Measurements from ENCODE around the gene RASAL1. TPM values are rescaled to one million over a fixed set of nuclear protein-coding genes. Genes with fewer than 3 reads are reported as not detected.

RASAL1 gene
- polyA plus RNA-seq, 1 of the 3 experiments (the other 2 are of a cell fraction) = not detected

DNA sequence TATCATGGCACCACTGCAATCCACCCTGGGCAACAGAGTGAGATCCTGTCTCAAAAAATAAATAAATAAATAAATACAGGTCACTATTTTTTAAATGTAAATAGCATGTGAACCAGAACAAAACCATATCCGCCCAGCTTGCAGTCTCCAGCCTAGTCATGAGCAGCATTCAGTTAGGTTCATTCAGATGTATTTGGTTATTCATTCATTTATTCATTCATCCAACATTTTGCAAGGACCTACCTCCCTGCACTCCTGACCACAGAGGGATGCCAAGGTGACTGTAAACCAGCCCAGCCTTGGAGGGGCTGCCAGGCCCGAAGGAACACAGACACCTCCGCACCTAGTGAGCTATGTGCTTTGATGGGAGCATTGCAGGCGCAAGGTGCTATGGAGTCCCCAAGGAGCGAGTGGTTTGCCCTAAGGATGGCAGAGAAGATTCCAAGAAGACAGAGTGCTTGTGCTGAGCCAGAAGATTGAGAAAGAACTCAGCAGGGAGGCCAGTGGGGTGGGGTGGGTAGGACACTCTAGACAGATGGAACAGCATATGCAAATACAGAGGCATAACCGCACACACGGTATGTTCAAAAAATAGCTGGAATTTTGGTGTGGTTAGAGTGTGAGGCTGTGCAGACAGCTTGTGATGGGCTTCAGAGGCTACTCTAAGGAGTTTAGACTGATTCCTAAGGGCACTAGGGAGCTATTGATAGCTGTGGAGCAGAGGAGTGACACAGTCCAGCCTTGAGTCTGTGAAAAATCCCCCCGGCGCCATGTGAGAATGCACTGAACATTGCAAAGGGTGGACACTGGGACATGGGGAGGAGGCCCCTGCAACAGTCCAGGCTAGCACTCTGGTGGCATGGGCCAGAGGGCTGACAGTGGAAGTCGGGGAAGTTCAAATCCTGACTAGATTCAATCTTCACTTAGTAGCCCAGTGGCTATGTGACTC lies 67.3 kb downstream of the RASAL1 start:
- WGBS (ENCODE audit: low lambda C conversion rate) = 75% methylated on average over 10 of the region's 10 CpGs
- H3K4me1 ChIP-seq (ENCODE audit: control insufficient read depth in 1 of 2, insufficient read depth in 2 of 2, low read depth in 1 of 2, low read length in 1 of 2) = peaks cover 0 to 11% of the 10 kb centered on the region in 2 experiments; a peak in 1 of 4 replicates
- no peak overlapping the region for H2AFZ ChIP-seq (ENCODE audit: low read depth)
- DNase-seq = no peak
- H3K4me2 ChIP-seq = no peak overlapping the region
- H3K79me2 ChIP-seq (ENCODE audit: insufficient read depth) = no peaks in the 10 kb centered on the region
- no peaks in the 10 kb centered on the region for H3K9me2 ChIP-seq
- no peak overlapping the region for H3K4me3 ChIP-seq (ENCODE audit: low read depth in 2 of 2, low read length in 1 of 2)
- no peak overlapping the region for H3K27ac ChIP-seq (ENCODE audit: low read depth in 2 of 2, low read length in 1 of 2)
- no peaks in the 10 kb centered on the region for H3F3A ChIP-seq (replicated peaks; ENCODE audit: insufficient read depth)
- no peaks in the 10 kb centered on the region for H4K20me1 ChIP-seq (ENCODE audit: insufficient read depth)
- ChIA-PET CTCF (interaction anchor here (0.6 to 2.9 kb wide), 3 partner anchors 30 to 105 kb away, joined by 3 to 14 read pairs (median 3); no protein-coding TSS in a partner anchor), POLR2A (no interaction called here)
- no peaks in the 10 kb centered on the region for H3K27me3 ChIP-seq (ENCODE audit: insufficient read depth)
- no peaks in the 10 kb centered on the region for H3K36me3 ChIP-seq (replicated peaks in 1 of 2; ENCODE audit: control insufficient read depth in 1 of 2, insufficient read depth in 2 of 2, low read length in 1 of 2)
- TF ChIP-seq, protein P1, sequence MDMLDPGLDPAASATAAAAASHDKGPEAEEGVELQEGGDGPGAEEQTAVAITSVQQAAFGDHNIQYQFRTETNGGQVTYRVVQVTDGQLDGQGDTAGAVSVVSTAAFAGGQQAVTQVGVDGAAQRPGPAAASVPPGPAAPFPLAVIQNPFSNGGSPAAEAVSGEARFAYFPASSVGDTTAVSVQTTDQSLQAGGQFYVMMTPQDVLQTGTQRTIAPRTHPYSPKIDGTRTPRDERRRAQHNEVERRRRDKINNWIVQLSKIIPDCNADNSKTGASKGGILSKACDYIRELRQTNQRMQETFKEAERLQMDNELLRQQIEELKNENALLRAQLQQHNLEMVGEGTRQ (IDR thresholded peaks at IDR 0.05; ENCODE audit: borderline replicate concordance, low read depth, low read length) = no peak
- TF ChIP-seq FOXJ3 (CRISPR knock-in tag; IDR thresholded peaks at IDR 0.05) = no peak
- TF ChIP-seq GABPA (IDR thresholded peaks at IDR 0.05; ENCODE audit: low read depth) = no peak
- TF ChIP-seq, protein P2, sequence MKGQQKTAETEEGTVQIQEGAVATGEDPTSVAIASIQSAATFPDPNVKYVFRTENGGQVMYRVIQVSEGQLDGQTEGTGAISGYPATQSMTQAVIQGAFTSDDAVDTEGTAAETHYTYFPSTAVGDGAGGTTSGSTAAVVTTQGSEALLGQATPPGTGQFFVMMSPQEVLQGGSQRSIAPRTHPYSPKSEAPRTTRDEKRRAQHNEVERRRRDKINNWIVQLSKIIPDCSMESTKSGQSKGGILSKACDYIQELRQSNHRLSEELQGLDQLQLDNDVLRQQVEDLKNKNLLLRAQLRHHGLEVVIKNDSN (IDR thresholded peaks at IDR 0.05; ENCODE audit: borderline replicate concordance, low read depth) = no peak
- no peak for TF ChIP-seq RCOR1 (IDR thresholded peaks at IDR 0.05; ENCODE audit: low read length)
- TF ChIP-seq, protein P3, sequence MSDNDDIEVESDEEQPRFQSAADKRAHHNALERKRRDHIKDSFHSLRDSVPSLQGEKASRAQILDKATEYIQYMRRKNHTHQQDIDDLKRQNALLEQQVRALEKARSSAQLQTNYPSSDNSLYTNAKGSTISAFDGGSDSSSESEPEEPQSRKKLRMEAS (IDR thresholded peaks at IDR 0.05; ENCODE audit: low read depth) = no peak
- TF ChIP-seq, protein P4, sequence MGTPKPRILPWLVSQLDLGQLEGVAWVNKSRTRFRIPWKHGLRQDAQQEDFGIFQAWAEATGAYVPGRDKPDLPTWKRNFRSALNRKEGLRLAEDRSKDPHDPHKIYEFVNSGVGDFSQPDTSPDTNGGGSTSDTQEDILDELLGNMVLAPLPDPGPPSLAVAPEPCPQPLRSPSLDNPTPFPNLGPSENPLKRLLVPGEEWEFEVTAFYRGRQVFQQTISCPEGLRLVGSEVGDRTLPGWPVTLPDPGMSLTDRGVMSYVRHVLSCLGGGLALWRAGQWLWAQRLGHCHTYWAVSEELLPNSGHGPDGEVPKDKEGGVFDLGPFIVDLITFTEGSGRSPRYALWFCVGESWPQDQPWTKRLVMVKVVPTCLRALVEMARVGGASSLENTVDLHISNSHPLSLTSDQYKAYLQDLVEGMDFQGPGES (IDR thresholded peaks at IDR 0.05; ENCODE audit: low read depth, low read length) = no peak
- TF ChIP-seq, protein P5, sequence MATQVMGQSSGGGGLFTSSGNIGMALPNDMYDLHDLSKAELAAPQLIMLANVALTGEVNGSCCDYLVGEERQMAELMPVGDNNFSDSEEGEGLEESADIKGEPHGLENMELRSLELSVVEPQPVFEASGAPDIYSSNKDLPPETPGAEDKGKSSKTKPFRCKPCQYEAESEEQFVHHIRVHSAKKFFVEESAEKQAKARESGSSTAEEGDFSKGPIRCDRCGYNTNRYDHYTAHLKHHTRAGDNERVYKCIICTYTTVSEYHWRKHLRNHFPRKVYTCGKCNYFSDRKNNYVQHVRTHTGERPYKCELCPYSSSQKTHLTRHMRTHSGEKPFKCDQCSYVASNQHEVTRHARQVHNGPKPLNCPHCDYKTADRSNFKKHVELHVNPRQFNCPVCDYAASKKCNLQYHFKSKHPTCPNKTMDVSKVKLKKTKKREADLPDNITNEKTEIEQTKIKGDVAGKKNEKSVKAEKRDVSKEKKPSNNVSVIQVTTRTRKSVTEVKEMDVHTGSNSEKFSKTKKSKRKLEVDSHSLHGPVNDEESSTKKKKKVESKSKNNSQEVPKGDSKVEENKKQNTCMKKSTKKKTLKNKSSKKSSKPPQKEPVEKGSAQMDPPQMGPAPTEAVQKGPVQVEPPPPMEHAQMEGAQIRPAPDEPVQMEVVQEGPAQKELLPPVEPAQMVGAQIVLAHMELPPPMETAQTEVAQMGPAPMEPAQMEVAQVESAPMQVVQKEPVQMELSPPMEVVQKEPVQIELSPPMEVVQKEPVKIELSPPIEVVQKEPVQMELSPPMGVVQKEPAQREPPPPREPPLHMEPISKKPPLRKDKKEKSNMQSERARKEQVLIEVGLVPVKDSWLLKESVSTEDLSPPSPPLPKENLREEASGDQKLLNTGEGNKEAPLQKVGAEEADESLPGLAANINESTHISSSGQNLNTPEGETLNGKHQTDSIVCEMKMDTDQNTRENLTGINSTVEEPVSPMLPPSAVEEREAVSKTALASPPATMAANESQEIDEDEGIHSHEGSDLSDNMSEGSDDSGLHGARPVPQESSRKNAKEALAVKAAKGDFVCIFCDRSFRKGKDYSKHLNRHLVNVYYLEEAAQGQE (IDR thresholded peaks at IDR 0.05; ENCODE audit: low read depth, low read length) = no peak
- TF ChIP-seq, protein P6, sequence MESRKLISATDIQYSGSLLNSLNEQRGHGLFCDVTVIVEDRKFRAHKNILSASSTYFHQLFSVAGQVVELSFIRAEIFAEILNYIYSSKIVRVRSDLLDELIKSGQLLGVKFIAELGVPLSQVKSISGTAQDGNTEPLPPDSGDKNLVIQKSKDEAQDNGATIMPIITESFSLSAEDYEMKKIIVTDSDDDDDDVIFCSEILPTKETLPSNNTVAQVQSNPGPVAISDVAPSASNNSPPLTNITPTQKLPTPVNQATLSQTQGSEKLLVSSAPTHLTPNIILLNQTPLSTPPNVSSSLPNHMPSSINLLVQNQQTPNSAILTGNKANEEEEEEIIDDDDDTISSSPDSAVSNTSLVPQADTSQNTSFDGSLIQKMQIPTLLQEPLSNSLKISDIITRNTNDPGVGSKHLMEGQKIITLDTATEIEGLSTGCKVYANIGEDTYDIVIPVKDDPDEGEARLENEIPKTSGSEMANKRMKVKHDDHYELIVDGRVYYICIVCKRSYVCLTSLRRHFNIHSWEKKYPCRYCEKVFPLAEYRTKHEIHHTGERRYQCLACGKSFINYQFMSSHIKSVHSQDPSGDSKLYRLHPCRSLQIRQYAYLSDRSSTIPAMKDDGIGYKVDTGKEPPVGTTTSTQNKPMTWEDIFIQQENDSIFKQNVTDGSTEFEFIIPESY (IDR thresholded peaks at IDR 0.05; ENCODE audit: borderline replicate concordance, low read depth) = no peak
- TF ChIP-seq YY1 (IDR thresholded peaks at IDR 0.05; ENCODE audit: low read depth) = no peak
- TF ChIP-seq NFIC (IDR thresholded peaks at IDR 0.05; ENCODE audit: borderline replicate concordance) = no peak
- no peak for TF ChIP-seq TAF1 (IDR thresholded peaks at IDR 0.05; ENCODE audit: borderline replicate concordance, low read depth, low read length)
- no peak overlapping the region for H3K9ac ChIP-seq
- no peaks in the 10 kb centered on the region for H3K9me3 ChIP-seq
